ENCODE results near the gene MALSU1. TPM values are rescaled to one million over a fixed set of nuclear protein-coding genes. Genes with fewer than 3 reads are reported as not detected.

Gene MALSU1
- total RNA-seq, 2 donors from 2014 or later = 37.5 to 54.3 TPM

DNA sequence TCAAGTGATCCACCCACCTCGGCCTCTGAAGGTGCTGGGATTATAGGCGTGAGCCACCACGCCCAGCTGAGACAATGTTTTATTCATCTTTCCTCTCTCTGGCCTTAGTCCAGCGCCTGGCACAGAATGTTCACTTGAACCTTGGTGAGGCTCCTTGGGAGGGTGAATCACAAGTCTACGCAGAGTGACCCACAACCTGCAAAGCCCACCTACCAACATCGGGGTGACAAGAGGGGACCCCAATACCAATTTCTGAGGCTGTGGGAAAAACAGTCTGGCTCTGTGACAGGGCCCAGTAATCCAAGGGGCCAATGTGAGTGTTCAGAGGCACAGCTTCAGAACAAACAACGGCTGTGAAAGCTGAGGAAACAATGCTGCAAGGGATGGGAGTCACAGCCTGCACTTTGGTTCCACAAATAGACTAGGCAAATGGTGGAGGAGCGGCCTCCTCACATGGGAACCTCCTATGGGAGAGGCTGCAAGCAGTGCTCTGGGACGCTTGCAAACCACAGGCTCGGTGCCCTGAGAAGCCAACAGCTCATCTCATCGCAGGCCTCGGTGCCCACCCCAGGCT, 5.6 kb upstream of the MALSU1 start:
- H3K9me3 ChIP-seq = no peaks in the 10 kb centered on the region
- H3K36me3 ChIP-seq = no peaks in the 10 kb centered on the region
- no peak for DNase-seq
- H3K27me3 ChIP-seq = no peaks in the 10 kb centered on the region
- no peak for TF ChIP-seq CTCF (IDR thresholded peaks at IDR 0.05)
- H3K27ac ChIP-seq = no peak overlapping the region
- no peak overlapping the region for H3K9ac ChIP-seq (ENCODE audit: low read depth in 2 of 2, low read length in 2 of 2)
- no peaks in the 10 kb centered on the region for H3K4me1 ChIP-seq
- intact Hi-C loops (cut with DNase I) = no loop called here
- H3K4me3 ChIP-seq = no peak overlapping the region

DNA sequence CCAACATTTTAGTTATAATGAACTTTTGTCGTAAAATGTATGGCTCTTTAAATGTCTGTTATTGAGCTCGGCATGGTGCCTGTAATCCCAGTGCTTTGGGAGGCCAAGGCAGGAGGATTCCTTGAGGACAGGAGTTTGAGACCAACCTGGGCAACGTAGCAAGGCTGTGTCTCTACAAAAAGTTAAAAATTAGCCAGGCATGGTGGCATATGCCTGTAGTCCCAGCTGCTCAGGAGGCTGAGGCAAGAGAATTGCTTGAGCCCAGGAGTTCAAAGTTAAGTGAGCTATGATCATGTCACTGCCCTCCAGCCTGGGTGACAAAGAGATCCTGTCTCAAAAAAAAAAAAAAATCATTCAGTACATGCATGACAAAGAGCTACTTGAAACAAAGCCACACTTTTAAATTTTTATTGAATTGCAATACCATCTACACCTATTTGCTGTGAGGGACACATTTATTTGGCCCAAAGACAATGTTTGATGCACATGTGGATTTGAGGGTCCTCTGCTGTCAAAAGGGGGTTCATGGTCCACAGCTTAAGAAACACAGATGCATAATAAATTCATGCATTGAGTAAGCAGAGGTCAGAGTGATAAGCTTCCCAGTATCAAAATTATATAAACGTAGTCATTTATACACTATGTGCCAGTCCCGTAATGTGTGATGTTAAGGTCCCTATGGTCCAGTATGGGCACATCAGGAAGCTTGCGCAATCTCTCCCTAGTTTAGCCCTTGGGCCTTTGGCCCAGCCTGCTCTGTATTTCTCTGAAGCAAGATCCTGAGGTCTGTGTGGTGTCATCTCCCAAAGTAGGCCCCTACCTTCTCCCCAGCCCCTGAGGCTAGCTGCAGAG, 4.4 kb upstream of the MALSU1 start:
- no peaks in the 10 kb centered on the region for H3K4me1 ChIP-seq
- no peak for TF ChIP-seq CTCF (IDR thresholded peaks at IDR 0.05)
- intact Hi-C loops (cut with DNase I) = no loop called here
- no peaks in the 10 kb centered on the region for H3K27me3 ChIP-seq
- no peaks in the 10 kb centered on the region for H3K36me3 ChIP-seq
- no peak overlapping the region for H3K27ac ChIP-seq
- H3K4me3 ChIP-seq = no peak overlapping the region
- no peaks in the 10 kb centered on the region for H3K9me3 ChIP-seq
- H3K9ac ChIP-seq (ENCODE audit: low read depth in 2 of 2, low read length in 2 of 2) = no peak overlapping the region
- no peak for DNase-seq

DNA sequence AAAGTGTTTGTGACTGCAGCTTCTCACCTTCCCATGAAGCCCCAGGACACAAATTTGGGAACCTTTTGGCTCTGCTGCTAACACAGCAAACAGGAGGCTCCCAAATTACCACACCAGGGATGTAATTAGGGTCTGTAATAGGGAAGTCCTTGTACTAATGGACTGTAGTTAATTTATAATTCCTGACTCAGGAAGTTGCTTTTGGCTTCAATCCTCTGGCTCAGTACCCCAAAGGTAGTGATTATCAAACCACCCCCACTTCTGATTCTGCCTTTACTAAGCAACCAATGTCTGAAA, 3.8 kb upstream of the MALSU1 start:
- Histone ChIP-seq H3K4me3 (no peak overlapping the region), H3K27me3 (no peaks in the 10 kb centered on the region), H3K36me3 (no peaks in the 10 kb centered on the region), H3K9me3 (no peaks in the 10 kb centered on the region), H3K4me1 (peaks cover 6% of the 10 kb centered on the region), H3K27ac (no peak overlapping the region), H3K9ac (ENCODE audit: low read depth in 2 of 2, low read length in 2 of 2) (no peak overlapping the region)
- intact Hi-C loops (cut with DNase I) = no loop called here
- no peak for TF ChIP-seq CTCF (IDR thresholded peaks at IDR 0.05)
- no peak for DNase-seq

- no peaks in the 10 kb centered on the region for H3K36me3 ChIP-seq
- H3K4me1 ChIP-seq = peaks cover 7% of the 10 kb centered on the region
- no peak overlapping the region for H3K4me3 ChIP-seq
- no peaks in the 10 kb centered on the region for H3K27me3 ChIP-seq
- no peak for TF ChIP-seq CTCF (IDR thresholded peaks at IDR 0.05)
- DNase-seq = no peak
- intact Hi-C loops (cut with DNase I) = no loop called here
- peak overlapping the region; percentile 78 for H3K27ac ChIP-seq
- no peak overlapping the region for H3K9ac ChIP-seq (ENCODE audit: low read depth in 2 of 2, low read length in 2 of 2)
- H3K9me3 ChIP-seq = no peaks in the 10 kb centered on the region
Observed at GRCh38 chr7:23298141-23298881, 828 bp upstream of the MALSU1 start.

- DNase-seq = no peak
- intact Hi-C loops (cut with DNase I) = no loop called here
- TF ChIP-seq CTCF (IDR thresholded peaks at IDR 0.05) = no peak
- no peaks in the 10 kb centered on the region for H3K36me3 ChIP-seq
- no peaks in the 10 kb centered on the region for H3K27me3 ChIP-seq
- peak overlapping the region; percentile 70 for H3K4me3 ChIP-seq
- H3K9ac ChIP-seq (ENCODE audit: low read depth in 2 of 2, low read length in 2 of 2) = peak overlapping the region; percentile 94 to 97
- peak overlapping the region; percentile 78 for H3K27ac ChIP-seq
- H3K4me1 ChIP-seq = peaks cover 7% of the 10 kb centered on the region
- no peaks in the 10 kb centered on the region for H3K9me3 ChIP-seq
Observed at GRCh38 chr7:23299770-23300300, 696 bp downstream of the MALSU1 start.
